ENCODE data around the gene CES3. TPM values are rescaled to one million over a fixed set of nuclear protein-coding genes. Genes with fewer than 3 reads are reported as not detected.
"Not testable (repeated sequence)": the region's sequence is repeated elsewhere in the genome, so short reads cannot be mapped to it uniquely, and the experiment has no call there.

CES3 gene
- total and polyA plus RNA-seq, 9 of the 15 experiments (the other 6 are each of a cell fraction or from before 2014, with no cell fraction given) = 0.06 to 2.2 (median 0.68) TPM

DNA sequence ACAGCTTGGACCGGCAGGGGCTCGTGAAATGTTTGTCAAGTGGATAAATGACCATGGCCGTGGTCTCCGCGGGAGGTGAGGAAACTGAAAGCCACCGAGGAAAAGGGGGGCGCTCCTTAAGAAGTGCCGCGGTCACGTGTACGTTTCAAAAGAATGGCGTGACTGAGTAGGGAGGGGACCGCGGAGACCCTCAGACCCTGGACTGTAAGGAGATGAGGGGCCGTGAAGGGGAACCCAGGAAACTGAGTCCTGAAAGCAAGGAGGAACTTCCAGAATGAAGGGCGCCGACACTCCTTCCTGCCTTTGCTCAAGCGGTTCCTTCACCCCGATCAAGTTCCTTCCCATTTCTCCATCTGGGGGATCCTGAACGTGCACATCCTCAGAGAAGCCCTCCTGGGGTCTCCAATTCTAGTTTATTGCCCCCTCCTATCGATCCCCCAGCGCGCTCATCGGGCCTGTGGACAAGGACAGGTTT, 26.2 kb upstream of the CES3 start:
- Histone ChIP-seq H3K27ac (ENCODE audit: extremely low read depth, low read depth, low read length) (peak overlapping the region; percentile 90), H3K4me1 (replicated peaks in 1 of 2; ENCODE audit: control insufficient read depth in 2 of 2, insufficient read depth in 2 of 2, low read length in 2 of 2) (peaks cover 21 to 47% of the 10 kb centered on the region in 2 experiments), H3K36me3 (ENCODE audit: control insufficient read depth, insufficient read depth, low read length) (peaks cover 55% of the 10 kb centered on the region; the same call in 2 of the 3 replicates), H3K9ac (ENCODE audit: insufficient read depth in 1 of 2, low read depth in 2 of 2, low read length in 2 of 2) (peak overlapping the region; percentile 98 to 100), H3K4me3 (peak overlapping the region; percentile 99), H3K4me2 (ENCODE audit: insufficient read depth, low read length) (peak overlapping the region; percentile 100), H3K79me2 (ENCODE audit: control insufficient read depth, insufficient read depth, low read length) (peaks cover 49% of the 10 kb centered on the region), H2AFZ (ENCODE audit: low read depth, low read length) (peak overlapping the region; percentile 98)
- intact Hi-C loops (cut with micrococcal nuclease); BruUV-seq (replicated peaks); DNase-seq (ENCODE audit: extremely low read depth in 1 of 4, low spot score in 3 of 4); H3K9me1 ChIP-seq (ENCODE audit: control insufficient read depth, insufficient read depth, low read length); H3K27me3 ChIP-seq (ENCODE audit: control insufficient read depth in 2 of 2, insufficient read depth in 2 of 2, low read length in 2 of 2); ATAC-seq; H3K9me3 ChIP-seq (replicated peaks; ENCODE audit: control insufficient read depth, insufficient read depth, low read depth, low read length); H4K20me1 ChIP-seq (replicated peaks; ENCODE audit: control insufficient read depth, insufficient read depth, low read length): not testable (repeated sequence)
- TF ChIP-seq, protein P1, sequence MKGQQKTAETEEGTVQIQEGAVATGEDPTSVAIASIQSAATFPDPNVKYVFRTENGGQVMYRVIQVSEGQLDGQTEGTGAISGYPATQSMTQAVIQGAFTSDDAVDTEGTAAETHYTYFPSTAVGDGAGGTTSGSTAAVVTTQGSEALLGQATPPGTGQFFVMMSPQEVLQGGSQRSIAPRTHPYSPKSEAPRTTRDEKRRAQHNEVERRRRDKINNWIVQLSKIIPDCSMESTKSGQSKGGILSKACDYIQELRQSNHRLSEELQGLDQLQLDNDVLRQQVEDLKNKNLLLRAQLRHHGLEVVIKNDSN (CRISPR knock-in tag; IDR thresholded peaks at IDR 0.05) = 0 out of 2 replicates have a peak, but pooled peaks have one; percentile 55
- TF ChIP-seq, protein P2, sequence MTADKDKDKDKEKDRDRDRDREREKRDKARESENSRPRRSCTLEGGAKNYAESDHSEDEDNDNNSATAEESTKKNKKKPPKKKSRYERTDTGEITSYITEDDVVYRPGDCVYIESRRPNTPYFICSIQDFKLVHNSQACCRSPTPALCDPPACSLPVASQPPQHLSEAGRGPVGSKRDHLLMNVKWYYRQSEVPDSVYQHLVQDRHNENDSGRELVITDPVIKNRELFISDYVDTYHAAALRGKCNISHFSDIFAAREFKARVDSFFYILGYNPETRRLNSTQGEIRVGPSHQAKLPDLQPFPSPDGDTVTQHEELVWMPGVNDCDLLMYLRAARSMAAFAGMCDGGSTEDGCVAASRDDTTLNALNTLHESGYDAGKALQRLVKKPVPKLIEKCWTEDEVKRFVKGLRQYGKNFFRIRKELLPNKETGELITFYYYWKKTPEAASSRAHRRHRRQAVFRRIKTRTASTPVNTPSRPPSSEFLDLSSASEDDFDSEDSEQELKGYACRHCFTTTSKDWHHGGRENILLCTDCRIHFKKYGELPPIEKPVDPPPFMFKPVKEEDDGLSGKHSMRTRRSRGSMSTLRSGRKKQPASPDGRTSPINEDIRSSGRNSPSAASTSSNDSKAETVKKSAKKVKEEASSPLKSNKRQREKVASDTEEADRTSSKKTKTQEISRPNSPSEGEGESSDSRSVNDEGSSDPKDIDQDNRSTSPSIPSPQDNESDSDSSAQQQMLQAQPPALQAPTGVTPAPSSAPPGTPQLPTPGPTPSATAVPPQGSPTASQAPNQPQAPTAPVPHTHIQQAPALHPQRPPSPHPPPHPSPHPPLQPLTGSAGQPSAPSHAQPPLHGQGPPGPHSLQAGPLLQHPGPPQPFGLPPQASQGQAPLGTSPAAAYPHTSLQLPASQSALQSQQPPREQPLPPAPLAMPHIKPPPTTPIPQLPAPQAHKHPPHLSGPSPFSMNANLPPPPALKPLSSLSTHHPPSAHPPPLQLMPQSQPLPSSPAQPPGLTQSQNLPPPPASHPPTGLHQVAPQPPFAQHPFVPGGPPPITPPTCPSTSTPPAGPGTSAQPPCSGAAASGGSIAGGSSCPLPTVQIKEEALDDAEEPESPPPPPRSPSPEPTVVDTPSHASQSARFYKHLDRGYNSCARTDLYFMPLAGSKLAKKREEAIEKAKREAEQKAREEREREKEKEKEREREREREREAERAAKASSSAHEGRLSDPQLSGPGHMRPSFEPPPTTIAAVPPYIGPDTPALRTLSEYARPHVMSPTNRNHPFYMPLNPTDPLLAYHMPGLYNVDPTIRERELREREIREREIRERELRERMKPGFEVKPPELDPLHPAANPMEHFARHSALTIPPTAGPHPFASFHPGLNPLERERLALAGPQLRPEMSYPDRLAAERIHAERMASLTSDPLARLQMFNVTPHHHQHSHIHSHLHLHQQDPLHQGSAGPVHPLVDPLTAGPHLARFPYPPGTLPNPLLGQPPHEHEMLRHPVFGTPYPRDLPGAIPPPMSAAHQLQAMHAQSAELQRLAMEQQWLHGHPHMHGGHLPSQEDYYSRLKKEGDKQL (CRISPR knock-in tag; IDR thresholded peaks at IDR 0.05; ENCODE audit: borderline replicate concordance) = 0 out of 2 replicates have a peak, but pooled peaks have one; percentile 15
- TF ChIP-seq HMGN3 (IDR thresholded peaks at IDR 0.05; ENCODE audit: borderline replicate concordance, extremely low read depth, insufficient read length, low read depth, low read length) (peak; percentile 31), NR1H2 (CRISPR knock-in tag; IDR thresholded peaks at IDR 0.05) (0 out of 2 replicates have a peak, but pooled peaks have one; percentile 7), TEAD1 (CRISPR knock-in tag; IDR thresholded peaks at IDR 0.05) (0 out of 4 replicates have a peak, but pooled peaks of 1 of the 2 experiments have one; percentile 10), RAD51 (IDR thresholded peaks at IDR 0.05; ENCODE audit: borderline replicate concordance, low read depth) (peak; percentile 45; the same call in 1 of the 2 replicates), FOXP1 (CRISPR knock-in tag; IDR thresholded peaks at IDR 0.05) (0 out of 2 replicates have a peak, but pooled peaks have one; percentile 61), ZNF143 (CRISPR knock-in tag; IDR thresholded peaks at IDR 0.05) (0 out of 2 replicates have a peak, but pooled peaks have one; percentile 15), KAT7 (CRISPR knock-in tag; IDR thresholded peaks at IDR 0.05; ENCODE audit: borderline replicate concordance) (0 out of 2 replicates have a peak, but pooled peaks have one; percentile 5), SAP30 (IDR thresholded peaks at IDR 0.05; ENCODE audit: borderline replicate concordance, insufficient read depth, low read depth, low read length, poor library complexity, severe bottlenecking) (peak; percentile 3)
- TF ChIP-seq, protein P3, sequence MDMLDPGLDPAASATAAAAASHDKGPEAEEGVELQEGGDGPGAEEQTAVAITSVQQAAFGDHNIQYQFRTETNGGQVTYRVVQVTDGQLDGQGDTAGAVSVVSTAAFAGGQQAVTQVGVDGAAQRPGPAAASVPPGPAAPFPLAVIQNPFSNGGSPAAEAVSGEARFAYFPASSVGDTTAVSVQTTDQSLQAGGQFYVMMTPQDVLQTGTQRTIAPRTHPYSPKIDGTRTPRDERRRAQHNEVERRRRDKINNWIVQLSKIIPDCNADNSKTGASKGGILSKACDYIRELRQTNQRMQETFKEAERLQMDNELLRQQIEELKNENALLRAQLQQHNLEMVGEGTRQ (CRISPR knock-in tag; IDR thresholded peaks at IDR 0.05) = peak; percentile 11; the same call in 1 of the 2 replicates
- POLR2A ChIA-PET = interaction anchor here (0.8 to 0.9 kb wide), 2 partner anchors 35 to 46 kb away, joined by 3 read pairs; no protein-coding TSS in a partner anchor
- in situ Hi-C loops (cut with MboI) = loop anchor here (5.0 kb wide), 1 partner anchor 38 kb away; no protein-coding TSS in a partner anchor
- under 1% methylated on average over 12 of the region's 24 CpGs for WGBS (ENCODE audit: insufficient coverage, low coverage, missing lambda C conversion rate)
- CTCF ChIA-PET (ENCODE audit: low intra/inter-chr PET ratio) = interaction anchor here (0.7 kb wide), 1 partner anchor 40 kb away, joined by 5 read pairs; no protein-coding TSS in a partner anchor
- FAIRE-seq = peak; percentile 57

All from K562 (cell line).